ENCODE results near the gene CDH22.

GRCh38 chr20:46229478-46230105 lies 78.7 kb downstream of the CDH22 start:
- TF ChIP-seq EP300 (conservative IDR thresholded peaks at IDR 0.05; ENCODE audit: poor library complexity, severe bottlenecking) (no peak), REST (IDR thresholded peaks at IDR 0.05; ENCODE audit: borderline replicate concordance) (no peak), CTCF (IDR thresholded peaks at IDR 0.05; ENCODE audit: poor library complexity, severe bottlenecking) (no peak), SMC3 (conservative IDR thresholded peaks at IDR 0.05; ENCODE audit: poor library complexity) (no peak)

Measured in neural cell (in vitro differentiated cells).